ENCODE results near the gene NFKBIA.

DNA sequence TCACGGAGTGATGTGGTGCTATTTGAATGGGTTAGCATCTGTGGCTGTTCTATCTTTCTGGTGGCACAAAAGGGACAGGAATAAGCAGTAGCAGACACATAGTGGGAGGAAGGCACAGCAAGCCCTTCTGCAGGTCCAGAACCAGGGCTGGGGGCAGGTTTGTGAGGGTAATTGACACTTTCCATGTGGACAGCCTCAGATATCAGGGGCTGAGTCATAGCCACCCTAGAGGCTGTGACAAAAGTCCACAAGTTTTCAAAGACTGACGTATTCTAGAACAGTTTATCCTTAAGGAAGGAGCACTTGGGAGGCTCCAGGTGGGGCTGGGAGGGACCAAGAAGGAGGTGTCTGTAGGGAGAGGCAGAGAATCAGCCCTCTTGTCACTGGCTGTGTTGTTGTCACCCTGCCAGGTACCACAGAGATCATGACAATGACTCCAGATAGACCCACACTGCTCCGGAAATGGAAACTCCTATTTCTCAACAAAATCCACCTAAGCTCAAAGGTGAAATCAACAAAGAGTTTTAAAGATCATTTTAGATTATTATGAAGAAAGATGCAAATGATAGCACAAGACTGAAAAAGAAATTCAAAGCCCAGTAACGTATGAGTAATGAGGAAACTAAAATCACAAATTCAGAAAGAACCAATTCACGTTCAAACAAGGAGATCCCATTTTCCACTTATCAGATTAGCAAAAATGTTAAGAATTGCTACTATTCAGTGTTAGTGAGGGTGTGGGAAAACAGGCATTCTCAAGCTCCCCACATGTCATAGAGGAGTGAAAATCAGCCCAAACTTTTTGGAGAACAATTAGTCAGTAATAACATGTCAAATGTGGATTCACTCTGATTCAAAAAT lies 48.3 kb downstream of the NFKBIA start:
- TF ChIP-seq POLR2A (IDR thresholded peaks at IDR 0.05; ENCODE audit: extremely low read depth, insufficient read length) (no peak), MYC (IDR thresholded peaks at IDR 0.05; ENCODE audit: low read depth, low read length) (no peak)
- TF ChIP-seq, protein P1, sequence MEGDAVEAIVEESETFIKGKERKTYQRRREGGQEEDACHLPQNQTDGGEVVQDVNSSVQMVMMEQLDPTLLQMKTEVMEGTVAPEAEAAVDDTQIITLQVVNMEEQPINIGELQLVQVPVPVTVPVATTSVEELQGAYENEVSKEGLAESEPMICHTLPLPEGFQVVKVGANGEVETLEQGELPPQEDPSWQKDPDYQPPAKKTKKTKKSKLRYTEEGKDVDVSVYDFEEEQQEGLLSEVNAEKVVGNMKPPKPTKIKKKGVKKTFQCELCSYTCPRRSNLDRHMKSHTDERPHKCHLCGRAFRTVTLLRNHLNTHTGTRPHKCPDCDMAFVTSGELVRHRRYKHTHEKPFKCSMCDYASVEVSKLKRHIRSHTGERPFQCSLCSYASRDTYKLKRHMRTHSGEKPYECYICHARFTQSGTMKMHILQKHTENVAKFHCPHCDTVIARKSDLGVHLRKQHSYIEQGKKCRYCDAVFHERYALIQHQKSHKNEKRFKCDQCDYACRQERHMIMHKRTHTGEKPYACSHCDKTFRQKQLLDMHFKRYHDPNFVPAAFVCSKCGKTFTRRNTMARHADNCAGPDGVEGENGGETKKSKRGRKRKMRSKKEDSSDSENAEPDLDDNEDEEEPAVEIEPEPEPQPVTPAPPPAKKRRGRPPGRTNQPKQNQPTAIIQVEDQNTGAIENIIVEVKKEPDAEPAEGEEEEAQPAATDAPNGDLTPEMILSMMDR (IDR thresholded peaks at IDR 0.05; ENCODE audit: low read depth, low read length), result no peak
- TF ChIP-seq, protein P2, sequence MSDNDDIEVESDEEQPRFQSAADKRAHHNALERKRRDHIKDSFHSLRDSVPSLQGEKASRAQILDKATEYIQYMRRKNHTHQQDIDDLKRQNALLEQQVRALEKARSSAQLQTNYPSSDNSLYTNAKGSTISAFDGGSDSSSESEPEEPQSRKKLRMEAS (IDR thresholded peaks at IDR 0.05; ENCODE audit: low read depth, low read length), result no peak

Data from NB4 (cell line).